SK-N-SH treated with all-trans-retinoic acid at 6 μM for 48 hours (cell line): ENCODE data around the gene RNF145.

Experiments used
- ATAC-seq: fragments of 200-7000 bp; cut with Tn5 transposase; 3 replicates; pipeline ENCODE4 v1.9.1; 2020; ENCODE audit warnings: mild to moderate bottlenecking, moderate library complexity
- BACH2 ChIP-seq: fragments of 250-450 bp; sonication (Bioruptor Pico); IDR thresholded peaks from 2 replicates; pipeline ENCODE4 v1.9.0; 2021; ENCODE audit warnings: mild to moderate bottlenecking, borderline replicate concordance
- CSDC2 ChIP-seq: fragments of 250-450 bp; sonication (Bioruptor Pico); IDR thresholded peaks from 2 replicates; pipeline ENCODE4 v1.5.0; 2020; ENCODE audit warnings: mild to moderate bottlenecking, moderate library complexity
- ISL1 ChIP-seq: fragments of 250-450 bp; sonication (Bioruptor Pico); IDR thresholded peaks from 2 replicates; pipeline ENCODE4 v2.1.2; 2022; ENCODE audit warnings: mild to moderate bottlenecking, moderate library complexity
- OSR1 ChIP-seq: fragments of 250-450 bp; sonication (Bioruptor Pico); IDR thresholded peaks from 2 replicates; pipeline ENCODE4 v1.8.0; 2022; ENCODE audit warnings: moderate library complexity, mild to moderate bottlenecking, inconsistent platforms
- PPARA ChIP-seq: fragments of 250-450 bp; sonication (Bioruptor Pico); IDR thresholded peaks from 2 replicates; pipeline ENCODE4 v1.5.0; 2020; ENCODE audit warnings: mild to moderate bottlenecking, borderline replicate concordance
- RARB ChIP-seq: fragments of 250-450 bp; sonication (Bioruptor Pico); IDR thresholded peaks from 2 replicates; pipeline ENCODE4 v1.8.0; 2021; ENCODE audit warnings: mild to moderate bottlenecking, moderate library complexity
- SNAI2 ChIP-seq: fragments of 250-450 bp; sonication (Bioruptor Pico); IDR thresholded peaks from 2 replicates; pipeline ENCODE4 v1.5.0; 2020; ENCODE audit warnings: mild to moderate bottlenecking, moderate library complexity
- ZFP3 ChIP-seq: fragments of 250-450 bp; sonication (Bioruptor Pico); IDR thresholded peaks from 2 replicates; pipeline ENCODE4 v1.5.0; 2020; ENCODE audit warnings: mild to moderate bottlenecking, moderate library complexity
- ZFP30 ChIP-seq: fragments of 450-650 bp; formaldehyde crosslinking; IDR thresholded peaks from 2 replicates; pipeline ENCODE4 v1.5.0; 2022; ENCODE audit warnings: mild to moderate bottlenecking, moderate library complexity
- ZNF565 ChIP-seq: fragments of 450-650 bp; formaldehyde crosslinking; conservative IDR thresholded peaks from 2 replicates; pipeline ENCODE4 v1.5.0; 2020; ENCODE audit warnings: low read depth, mild to moderate bottlenecking, moderate library complexity
- ZNF8 ChIP-seq: fragments of 450-650 bp; formaldehyde crosslinking; IDR thresholded peaks from 2 replicates; pipeline ENCODE4 v1.5.0; 2020; ENCODE audit warnings: mild to moderate bottlenecking, moderate library complexity
- TF ChIP-seq, protein P1 (sequence below): fragments of 250-450 bp; sonication (Bioruptor Pico); IDR thresholded peaks from 2 replicates; pipeline ENCODE4 v1.5.1; 2021; ENCODE audit warnings: mild to moderate bottlenecking, moderate library complexity
- TF ChIP-seq, protein P2 (sequence below): fragments of 250-450 bp; sonication (Bioruptor Pico); IDR thresholded peaks from 2 replicates; pipeline ENCODE4 v1.8.0; 2021; ENCODE audit warnings: low read depth, mild to moderate bottlenecking, moderate library complexity, borderline replicate concordance
- TF ChIP-seq, protein P3 (sequence below): fragments of 250-450 bp; sonication (Bioruptor Pico); IDR thresholded peaks from 2 replicates; pipeline ENCODE4 v1.8.0; 2020; ENCODE audit warnings: mild to moderate bottlenecking, moderate library complexity, borderline replicate concordance
- TF ChIP-seq, protein P4 (sequence below): fragments of 250-450 bp; sonication (Bioruptor Pico); IDR thresholded peaks from 2 replicates; pipeline ENCODE4 v1.5.1; 2020; ENCODE audit warnings: low read depth, mild to moderate bottlenecking, moderate library complexity
- TF ChIP-seq, protein P5 (sequence below): fragments of 250-450 bp; sonication (Bioruptor Pico); IDR thresholded peaks from 2 replicates; pipeline ENCODE4 v1.5.0; 2020; ENCODE audit warnings: mild to moderate bottlenecking, moderate library complexity

RNF145 gene

DNA sequence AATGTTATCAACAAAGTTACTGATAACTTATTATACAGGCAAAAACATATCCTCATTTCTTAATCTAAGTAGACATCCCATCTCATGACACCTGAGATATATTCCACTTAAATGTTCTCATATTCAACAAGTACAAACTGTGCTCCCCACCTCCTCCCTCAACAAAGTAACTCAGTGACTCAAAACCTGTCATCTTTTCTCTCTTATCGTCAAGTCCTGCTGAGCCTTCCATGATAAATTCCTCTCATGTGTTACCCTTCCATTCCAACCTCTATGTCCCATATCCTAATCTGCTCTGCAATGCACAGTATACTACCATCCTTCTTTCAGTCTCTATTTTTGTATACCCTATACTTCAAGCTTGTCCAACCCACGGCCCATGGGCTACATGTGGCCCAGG, 13.6 kb downstream of the RNF145 start:
- no peak for TF ChIP-seq ZFP3 (CRISPR knock-in tag)
- TF ChIP-seq ZFP30: no peak
- TF ChIP-seq SNAI2 (CRISPR knock-in tag): no peak
- TF ChIP-seq BACH2 (CRISPR knock-in tag): no peak
- TF ChIP-seq, protein P1, sequence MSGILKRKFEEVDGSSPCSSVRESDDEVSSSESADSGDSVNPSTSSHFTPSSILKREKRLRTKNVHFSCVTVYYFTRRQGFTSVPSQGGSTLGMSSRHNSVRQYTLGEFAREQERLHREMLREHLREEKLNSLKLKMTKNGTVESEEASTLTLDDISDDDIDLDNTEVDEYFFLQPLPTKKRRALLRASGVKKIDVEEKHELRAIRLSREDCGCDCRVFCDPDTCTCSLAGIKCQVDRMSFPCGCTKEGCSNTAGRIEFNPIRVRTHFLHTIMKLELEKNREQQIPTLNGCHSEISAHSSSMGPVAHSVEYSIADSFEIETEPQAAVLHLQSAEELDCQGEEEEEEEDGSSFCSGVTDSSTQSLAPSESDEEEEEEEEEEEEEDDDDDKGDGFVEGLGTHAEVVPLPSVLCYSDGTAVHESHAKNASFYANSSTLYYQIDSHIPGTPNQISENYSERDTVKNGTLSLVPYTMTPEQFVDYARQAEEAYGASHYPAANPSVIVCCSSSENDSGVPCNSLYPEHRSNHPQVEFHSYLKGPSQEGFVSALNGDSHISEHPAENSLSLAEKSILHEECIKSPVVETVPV (CRISPR knock-in tag): no peak
- TF ChIP-seq, protein P2, sequence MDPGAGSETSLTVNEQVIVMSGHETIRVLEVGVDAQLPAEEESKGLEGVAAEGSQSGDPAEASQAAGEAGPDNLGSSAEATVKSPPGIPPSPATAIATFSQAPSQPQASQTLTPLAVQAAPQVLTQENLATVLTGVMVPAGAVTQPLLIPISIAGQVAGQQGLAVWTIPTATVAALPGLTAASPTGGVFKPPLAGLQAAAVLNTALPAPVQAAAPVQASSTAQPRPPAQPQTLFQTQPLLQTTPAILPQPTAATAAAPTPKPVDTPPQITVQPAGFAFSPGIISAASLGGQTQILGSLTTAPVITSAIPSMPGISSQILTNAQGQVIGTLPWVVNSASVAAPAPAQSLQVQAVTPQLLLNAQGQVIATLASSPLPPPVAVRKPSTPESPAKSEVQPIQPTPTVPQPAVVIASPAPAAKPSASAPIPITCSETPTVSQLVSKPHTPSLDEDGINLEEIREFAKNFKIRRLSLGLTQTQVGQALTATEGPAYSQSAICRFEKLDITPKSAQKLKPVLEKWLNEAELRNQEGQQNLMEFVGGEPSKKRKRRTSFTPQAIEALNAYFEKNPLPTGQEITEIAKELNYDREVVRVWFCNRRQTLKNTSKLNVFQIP (CRISPR knock-in tag): no peak
- TF ChIP-seq OSR1 (CRISPR knock-in tag): no peak
- TF ChIP-seq, protein P3, sequence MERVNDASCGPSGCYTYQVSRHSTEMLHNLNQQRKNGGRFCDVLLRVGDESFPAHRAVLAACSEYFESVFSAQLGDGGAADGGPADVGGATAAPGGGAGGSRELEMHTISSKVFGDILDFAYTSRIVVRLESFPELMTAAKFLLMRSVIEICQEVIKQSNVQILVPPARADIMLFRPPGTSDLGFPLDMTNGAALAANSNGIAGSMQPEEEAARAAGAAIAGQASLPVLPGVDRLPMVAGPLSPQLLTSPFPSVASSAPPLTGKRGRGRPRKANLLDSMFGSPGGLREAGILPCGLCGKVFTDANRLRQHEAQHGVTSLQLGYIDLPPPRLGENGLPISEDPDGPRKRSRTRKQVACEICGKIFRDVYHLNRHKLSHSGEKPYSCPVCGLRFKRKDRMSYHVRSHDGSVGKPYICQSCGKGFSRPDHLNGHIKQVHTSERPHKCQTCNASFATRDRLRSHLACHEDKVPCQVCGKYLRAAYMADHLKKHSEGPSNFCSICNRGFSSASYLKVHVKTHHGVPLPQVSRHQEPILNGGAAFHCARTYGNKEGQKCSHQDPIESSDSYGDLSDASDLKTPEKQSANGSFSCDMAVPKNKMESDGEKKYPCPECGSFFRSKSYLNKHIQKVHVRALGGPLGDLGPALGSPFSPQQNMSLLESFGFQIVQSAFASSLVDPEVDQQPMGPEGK: no peak
- no peak for TF ChIP-seq RARB
- TF ChIP-seq ZNF565 (CRISPR knock-in tag): no peak
- TF ChIP-seq, protein P4, sequence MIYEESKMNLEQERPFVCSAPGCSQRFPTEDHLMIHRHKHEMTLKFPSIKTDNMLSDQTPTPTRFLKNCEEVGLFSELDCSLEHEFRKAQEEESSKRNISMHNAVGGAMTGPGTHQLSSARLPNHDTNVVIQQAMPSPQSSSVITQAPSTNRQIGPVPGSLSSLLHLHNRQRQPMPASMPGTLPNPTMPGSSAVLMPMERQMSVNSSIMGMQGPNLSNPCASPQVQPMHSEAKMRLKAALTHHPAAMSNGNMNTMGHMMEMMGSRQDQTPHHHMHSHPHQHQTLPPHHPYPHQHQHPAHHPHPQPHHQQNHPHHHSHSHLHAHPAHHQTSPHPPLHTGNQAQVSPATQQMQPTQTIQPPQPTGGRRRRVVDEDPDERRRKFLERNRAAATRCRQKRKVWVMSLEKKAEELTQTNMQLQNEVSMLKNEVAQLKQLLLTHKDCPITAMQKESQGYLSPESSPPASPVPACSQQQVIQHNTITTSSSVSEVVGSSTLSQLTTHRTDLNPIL (CRISPR knock-in tag): no peak
- no peak for TF ChIP-seq PPARA (CRISPR knock-in tag)
- no peak for ATAC-seq

DNA sequence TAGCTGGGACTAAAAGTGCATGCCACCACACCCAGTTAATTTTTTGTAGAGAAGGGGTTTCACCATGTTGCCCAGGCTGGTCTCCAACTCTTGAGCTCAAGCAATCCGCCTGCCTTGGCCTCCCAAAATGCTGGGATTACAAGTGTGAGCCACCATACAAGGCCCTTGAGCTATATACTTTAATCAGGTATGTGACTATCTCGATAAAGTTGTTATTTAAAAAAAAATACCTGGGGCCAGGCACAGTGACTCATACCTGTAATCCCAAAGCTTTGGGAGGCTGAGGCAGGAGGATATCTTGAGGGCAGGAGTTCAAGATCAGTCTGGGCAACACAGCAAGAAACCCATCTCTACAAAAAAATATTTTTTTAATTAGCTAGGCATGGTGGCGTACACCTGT, 19.2 kb downstream of the RNF145 start:
- TF ChIP-seq ISL1 (CRISPR knock-in tag) (no peak), ZNF8 (CRISPR knock-in tag) (no peak), SNAI2 (CRISPR knock-in tag) (no peak), PPARA (CRISPR knock-in tag) (no peak), OSR1 (CRISPR knock-in tag) (no peak), ZFP30 (no peak), CSDC2 (CRISPR knock-in tag) (no peak)
- TF ChIP-seq, protein P3: no peak
- TF ChIP-seq, protein P4 (CRISPR knock-in tag): no peak
- TF ChIP-seq, protein P2 (CRISPR knock-in tag): no peak
- TF ChIP-seq, protein P1 (CRISPR knock-in tag): no peak
- TF ChIP-seq, all 23 proteins: peak for 0
- ATAC-seq: no peak

DNA sequence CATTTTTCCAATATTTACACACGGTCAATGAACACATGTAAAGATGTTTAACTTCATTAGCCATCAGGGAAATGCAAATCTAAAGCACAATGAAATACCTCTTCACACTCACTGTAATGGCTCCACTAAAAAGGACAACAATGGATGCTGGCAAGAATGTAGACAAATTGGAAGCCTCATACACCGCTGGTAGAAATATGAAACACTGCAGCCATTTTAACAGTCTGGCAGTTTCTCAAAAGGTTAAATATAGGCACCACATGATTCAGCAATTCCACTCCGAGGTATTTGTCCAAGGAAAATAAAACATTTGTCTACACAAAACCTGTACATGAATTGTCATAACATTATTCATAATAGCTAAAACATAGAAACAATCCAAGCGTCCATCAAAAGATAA, 20.0 kb downstream of the RNF145 start:
- ATAC-seq: no peak
- TF ChIP-seq, protein P5, sequence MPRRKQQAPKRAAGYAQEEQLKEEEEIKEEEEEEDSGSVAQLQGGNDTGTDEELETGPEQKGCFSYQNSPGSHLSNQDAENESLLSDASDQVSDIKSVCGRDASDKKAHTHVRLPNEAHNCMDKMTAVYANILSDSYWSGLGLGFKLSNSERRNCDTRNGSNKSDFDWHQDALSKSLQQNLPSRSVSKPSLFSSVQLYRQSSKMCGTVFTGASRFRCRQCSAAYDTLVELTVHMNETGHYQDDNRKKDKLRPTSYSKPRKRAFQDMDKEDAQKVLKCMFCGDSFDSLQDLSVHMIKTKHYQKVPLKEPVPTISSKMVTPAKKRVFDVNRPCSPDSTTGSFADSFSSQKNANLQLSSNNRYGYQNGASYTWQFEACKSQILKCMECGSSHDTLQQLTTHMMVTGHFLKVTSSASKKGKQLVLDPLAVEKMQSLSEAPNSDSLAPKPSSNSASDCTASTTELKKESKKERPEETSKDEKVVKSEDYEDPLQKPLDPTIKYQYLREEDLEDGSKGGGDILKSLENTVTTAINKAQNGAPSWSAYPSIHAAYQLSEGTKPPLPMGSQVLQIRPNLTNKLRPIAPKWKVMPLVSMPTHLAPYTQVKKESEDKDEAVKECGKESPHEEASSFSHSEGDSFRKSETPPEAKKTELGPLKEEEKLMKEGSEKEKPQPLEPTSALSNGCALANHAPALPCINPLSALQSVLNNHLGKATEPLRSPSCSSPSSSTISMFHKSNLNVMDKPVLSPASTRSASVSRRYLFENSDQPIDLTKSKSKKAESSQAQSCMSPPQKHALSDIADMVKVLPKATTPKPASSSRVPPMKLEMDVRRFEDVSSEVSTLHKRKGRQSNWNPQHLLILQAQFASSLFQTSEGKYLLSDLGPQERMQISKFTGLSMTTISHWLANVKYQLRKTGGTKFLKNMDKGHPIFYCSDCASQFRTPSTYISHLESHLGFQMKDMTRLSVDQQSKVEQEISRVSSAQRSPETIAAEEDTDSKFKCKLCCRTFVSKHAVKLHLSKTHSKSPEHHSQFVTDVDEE (CRISPR knock-in tag): no peak
- no peak for TF ChIP-seq PPARA (CRISPR knock-in tag)
- TF ChIP-seq, protein P3: no peak
- TF ChIP-seq ZFP3 (CRISPR knock-in tag): no peak
- TF ChIP-seq, protein P4 (CRISPR knock-in tag): no peak
